Measurements from ENCODE around the gene AFP.

GRCh38 chr4:73435984-73436383 is at the start of gene AFP:
- no peak for TF ChIP-seq POLR2A (IDR thresholded peaks at IDR 0.05)
- no peak for TF ChIP-seq CTCF (IDR thresholded peaks at IDR 0.05)
